Stromal cell of bone marrow (primary cell): ENCODE data around the gene ATXN7L3.
"Not testable (repeated sequence)": the region's sequence is repeated elsewhere in the genome, so short reads cannot be mapped to it uniquely, and the experiment has no call there.

Experiments used
- DNase-seq: peaks from one replicate; pipeline ENCODE4 v3.0.0-alpha.2; 2012; ENCODE audit warnings: low read depth

Gene ATXN7L3

GRCh38 chr17:44199553-44200477 lies at the start of gene ATXN7L3:
ATXN7L3 (minus strand) TSS chr17:44199884; CDS start chr17:44198070, 1,814 bp downstream.
- peak; percentile 95 for DNase-seq

GRCh38 chr17:44247876-44248736 lies 48.4 kb upstream of the ATXN7L3 start:
- no peak for DNase-seq

- DNase-seq: no peak
Observed at GRCh38 chr17:44247440-44247841, 47.8 kb upstream of the ATXN7L3 start.

GRCh38 chr17:44241106-44241624 lies 41.5 kb upstream of the ATXN7L3 start:
- DNase-seq: no peak

- not testable (repeated sequence) for DNase-seq
Observed at GRCh38 chr17:44237886-44238285, 38.2 kb upstream of the ATXN7L3 start.

- no peak for DNase-seq
Observed at GRCh38 chr17:44236444-44236991, 36.8 kb upstream of the ATXN7L3 start.

GRCh38 chr17:44235583-44235936 lies 35.9 kb upstream of the ATXN7L3 start:
- DNase-seq: no peak

- DNase-seq: no peak
Observed at GRCh38 chr17:44233582-44233981, 33.9 kb upstream of the ATXN7L3 start.

- no peak for DNase-seq
Observed at GRCh38 chr17:44232061-44232460, 32.4 kb upstream of the ATXN7L3 start.

GRCh38 chr17:44230140-44230539 lies 30.5 kb upstream of the ATXN7L3 start:
- no peak for DNase-seq

GRCh38 chr17:44229090-44229489 lies 29.4 kb upstream of the ATXN7L3 start:
- no peak for DNase-seq

- DNase-seq: peak; percentile 90
Observed at GRCh38 chr17:44223541-44224071, 23.9 kb upstream of the ATXN7L3 start.

GRCh38 chr17:44222112-44222869 lies 22.6 kb upstream of the ATXN7L3 start:
- DNase-seq: peak; percentile 71

GRCh38 chr17:44221862-44222111 lies 22.1 kb upstream of the ATXN7L3 start:
- DNase-seq: no peak

GRCh38 chr17:44221084-44221861 lies 21.6 kb upstream of the ATXN7L3 start:
- peak; percentile 66 for DNase-seq

GRCh38 chr17:44220213-44221083 lies 20.8 kb upstream of the ATXN7L3 start:
- peak; percentile 46 for DNase-seq

GRCh38 chr17:44219616-44220212 lies 20.0 kb upstream of the ATXN7L3 start, which contains the start of gene UBTF:
UBTF (minus strand) TSS chr17:44219675; CDS start chr17:44218229, 1,446 bp downstream.
- DNase-seq: no peak

GRCh38 chr17:44219108-44219615 lies 19.5 kb upstream of the ATXN7L3 start:
- peak; percentile 53 for DNase-seq
